Keratinocyte (primary cell): Measurements from ENCODE around the gene TNFRSF4. TPM values are rescaled to one million over a fixed set of nuclear protein-coding genes. Genes with fewer than 3 reads are reported as not detected.

Experiments
- DNase-seq: peaks from one replicate; pipeline ENCODE4 v3.0.0-alpha.2; 2011; ENCODE audit warnings: low read depth, missing footprints, low spot score
- FAIRE-seq: peaks from 2 replicates; lab custom pipeline; 2011; peaks lifted over from hg19 to GRCh38; lab: Jason Lieb, UNC
- H2AFZ ChIP-seq: 2 replicates; pipeline ENCODE4 v1.6.0; 2012; ENCODE audit warnings: low read length, control low read depth, inconsistent platforms; ENCODE audit not compliant: control insufficient read depth
- H3K27ac ChIP-seq: 2 replicates; pipeline ENCODE4 v1.5.1; 2011; ENCODE audit warnings: low read length; ENCODE audit not compliant: control insufficient read depth, insufficient read depth
- H3K27me3 ChIP-seq: 3 replicates; pipeline ENCODE4 v1.6.0; 2011; ENCODE audit warnings: low read length; ENCODE audit not compliant: control insufficient read depth, insufficient read depth; ENCODE audit errors: extremely low read depth
- H3K36me3 ChIP-seq, 2 experiments: 2 replicates in 1 of 2; 3 replicates in 1 of 2; pipeline ENCODE4 v1.5.1; 2011; ENCODE audit warnings: low read length in 2 of 2, mild to moderate bottlenecking in 1 of 2; ENCODE audit not compliant: control insufficient read depth in 2 of 2, insufficient read depth in 2 of 2; ENCODE audit errors: extremely low read depth in 1 of 2
- H3K4me1 ChIP-seq: 3 replicates; pipeline ENCODE4 v1.5.1; 2011; ENCODE audit warnings: low read length; ENCODE audit not compliant: control insufficient read depth, insufficient read depth; ENCODE audit errors: extremely low read depth
- H3K4me2 ChIP-seq: 3 replicates; pipeline ENCODE4 v1.6.0; 2011; ENCODE audit warnings: low read depth, low read length; ENCODE audit not compliant: control insufficient read depth, insufficient read depth; ENCODE audit errors: extremely low read depth
- H3K4me3 ChIP-seq, 3 experiments: fragments of 200-600 bp in 1 of 3; sonication (generic) in 1 of 3; 2 replicates in 2 of 3; 3 replicates in 1 of 3; pipeline ENCODE4 v1.5.1; 2011 to 2016; ENCODE audit warnings: low read length in 3 of 3, mild to moderate bottlenecking in 3 of 3, control low read depth in 2 of 3, inconsistent platforms in 1 of 3, low read depth in 1 of 3, mixed read lengths in 1 of 3, mixed run types in 1 of 3, moderate library complexity in 1 of 3; ENCODE audit not compliant: control insufficient read depth in 2 of 3, insufficient read depth in 2 of 3; ENCODE audit errors: extremely low read depth in 1 of 3
- H3K79me2 ChIP-seq: 2 replicates; pipeline ENCODE4 v1.6.0; 2012; ENCODE audit warnings: low read length; ENCODE audit not compliant: control insufficient read depth, insufficient read depth
- H3K9ac ChIP-seq: 3 replicates; pipeline ENCODE4 v1.6.0; 2011; ENCODE audit warnings: low read length; ENCODE audit not compliant: control insufficient read depth, insufficient read depth; ENCODE audit errors: extremely low read depth
- H3K9me1 ChIP-seq: 3 replicates; pipeline ENCODE4 v1.6.0; 2011; ENCODE audit warnings: low read length; ENCODE audit not compliant: control insufficient read depth, insufficient read depth; ENCODE audit errors: extremely low read depth
- H3K9me3 ChIP-seq: 2 replicates; pipeline ENCODE4 v1.5.1; 2012; ENCODE audit warnings: low read depth, low read length; ENCODE audit not compliant: control insufficient read depth
- H4K20me1 ChIP-seq: 3 replicates; pipeline ENCODE4 v1.6.0; 2011; ENCODE audit warnings: low read length; ENCODE audit not compliant: control insufficient read depth, insufficient read depth; ENCODE audit errors: extremely low read depth
- CTCF ChIP-seq, 3 experiments: IDR thresholded peaks in 1 of 3; conservative IDR thresholded peaks in 1 of 3; optimal IDR thresholded peaks in 1 of 3; 2 replicates in 2 of 3; 3 replicates in 1 of 3; pipeline versions ENCODE3 to v1.5.1; 2011; ENCODE audit warnings: low read length in 3 of 3, mild to moderate bottlenecking in 3 of 3, moderate library complexity in 2 of 3, control low read depth in 1 of 3, inconsistent platforms in 1 of 3; ENCODE audit not compliant: insufficient read depth in 2 of 3; ENCODE audit errors: extremely low read depth in 1 of 3
- EZH2 ChIP-seq: IDR thresholded peaks from one replicate; pipeline ENCODE4 v1.6.1; 2012; ENCODE audit warnings: inconsistent platforms, mild to moderate bottlenecking, low read length, moderate library complexity
- dilution Hi-C: fragments of 300-500 bp; cut with MboI; formaldehyde crosslinking; loops from one replicate; pipeline ENCODE4 v1.7.0; 2020; ENCODE audit warnings: low sequenced_read_pairs; ENCODE audit not compliant: extremely low pct_ligation_motif_present
- polyA plus RNA-seq, 5 experiments: library from polyadenylated mRNA; depleted of rRNA in 3 of 5; stranded (reverse) in 3 of 5; stranded (forward) in 1 of 5; unstranded in 1 of 5; fragments of >200 nt; gene quantifications; 1 replicate in 1 of 5; 2 replicates in 3 of 5; 3 replicates in 1 of 5; pipeline versions ENCODE4 v1.2.1 to v1.2.3, GENCODE V29; 2011 to 2012; ENCODE audit warnings: missing spikeins in 2 of 5, low read depth in 1 of 5, low replicate concordance in 1 of 5

The TNFRSF4 gene
- polyA plus RNA-seq, 1 donor (not counting 4 experiments of a cell fraction or from before 2014, with no cell fraction given) = not detected

- H3K79me2 ChIP-seq = peaks cover 52% of the 10 kb centered on the region
- dilution Hi-C loops = no loop called here
- no peak overlapping the region for H3K9ac ChIP-seq
Measured at GRCh38 chr1:1167398-1167821, 46.5 kb downstream of the TNFRSF4 start.

GRCh38 chr1:1166642-1167397 is 47.1 kb downstream of the TNFRSF4 start:
- peaks cover 0 to 7% of the 10 kb centered on the region in 2 experiments for H3K36me3 ChIP-seq
- H3K9ac ChIP-seq = no peak overlapping the region
- dilution Hi-C loops = no loop called here
- H3K9me1 ChIP-seq = no peaks in the 10 kb centered on the region
- H3K27me3 ChIP-seq = no peaks in the 10 kb centered on the region
- no peak overlapping the region for H3K27ac ChIP-seq
- H3K79me2 ChIP-seq = peaks cover 52% of the 10 kb centered on the region
- H3K4me1 ChIP-seq = peaks cover 11% of the 10 kb centered on the region
- H2AFZ ChIP-seq = no peak overlapping the region
- H3K9me3 ChIP-seq = no peaks in the 10 kb centered on the region
- no peak overlapping the region for H3K4me3 ChIP-seq
- FAIRE-seq (no peak), DNase-seq (no peak)
- TF ChIP-seq CTCF (optimal IDR thresholded peaks at IDR 0.05 in 1 of 3, IDR thresholded peaks at IDR 0.05 in 1 of 3, conservative IDR thresholded peaks at IDR 0.05 in 1 of 3; ENCODE audit: extremely low read depth in 1 of 3, insufficient read depth in 2 of 3, low read length in 3 of 3) (no peak), EZH2 (no peak)
- no peak overlapping the region for H3K4me2 ChIP-seq
- H4K20me1 ChIP-seq = peaks cover 7% of the 10 kb centered on the region

More at GRCh38 chr1:1167398-1167821, 46.5 kb downstream of the TNFRSF4 start:
- H3K27me3 ChIP-seq = no peaks in the 10 kb centered on the region
- TF ChIP-seq CTCF (optimal IDR thresholded peaks at IDR 0.05 in 1 of 3, IDR thresholded peaks at IDR 0.05 in 1 of 3, conservative IDR thresholded peaks at IDR 0.05 in 1 of 3; ENCODE audit: extremely low read depth in 1 of 3, insufficient read depth in 2 of 3, low read length in 3 of 3) = no peak
- TF ChIP-seq EZH2 = no peak
- H3K4me2 ChIP-seq = no peak overlapping the region
- H3K36me3 ChIP-seq = peaks cover 0 to 7% of the 10 kb centered on the region in 2 experiments
- DNase-seq (no peak), FAIRE-seq (no peak)
- no peak overlapping the region for H3K4me3 ChIP-seq
- no peaks in the 10 kb centered on the region for H3K9me3 ChIP-seq
- peaks cover 7% of the 10 kb centered on the region for H4K20me1 ChIP-seq
- peaks cover 11% of the 10 kb centered on the region for H3K4me1 ChIP-seq
- no peak overlapping the region for H2AFZ ChIP-seq
- H3K9me1 ChIP-seq = no peaks in the 10 kb centered on the region
- H3K27ac ChIP-seq = no peak overlapping the region
